Mammary epithelial cell (primary cell): ENCODE results near the gene TSHZ1.

Experiments used
- CTCF ChIP-seq, 2 donors: IDR thresholded peaks in 1 of 2; conservative IDR thresholded peaks in 1 of 2; 2 replicates each; pipeline ENCODE4 v1.5.1; 2011 to 2012; ENCODE audit warnings: inconsistent platforms in 2 of 2, low read length in 2 of 2, mild to moderate bottlenecking in 2 of 2, control low read depth in 1 of 2, low read depth in 1 of 2; ENCODE audit not compliant: insufficient read depth in 1 of 2; ENCODE audit errors: extremely low read depth in 1 of 2
- EZH2 ChIP-seq: IDR thresholded peaks from 2 replicates; pipeline ENCODE4 v1.6.1; 2012; ENCODE audit warnings: low read length, inconsistent platforms, borderline replicate concordance

DNA sequence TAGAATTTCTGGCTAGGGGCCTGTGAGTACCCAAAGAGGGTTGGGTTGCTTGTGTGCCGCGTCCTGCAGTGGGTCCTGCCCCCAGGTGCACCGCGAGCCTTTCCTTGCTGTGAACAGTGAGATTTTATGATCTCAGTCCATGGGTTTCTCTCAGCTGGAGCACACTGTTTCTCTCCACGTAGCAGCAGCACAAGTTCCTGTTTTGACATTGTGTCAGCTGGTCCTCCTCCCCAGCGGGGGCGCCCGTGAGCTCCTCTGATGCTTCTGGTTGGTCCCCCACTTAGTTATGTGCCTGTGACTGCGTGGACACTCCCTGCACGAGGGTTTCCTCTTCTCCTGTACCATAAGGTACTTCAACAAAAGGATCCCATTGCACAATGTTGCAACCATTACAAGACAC, 29.8 kb downstream of the TSHZ1 start:
- TF ChIP-seq EZH2 (no peak), CTCF (conservative IDR thresholded peaks at IDR 0.05 in 1 of 2, IDR thresholded peaks at IDR 0.05 in 1 of 2; ENCODE audit: extremely low read depth in 1 of 2, insufficient read depth in 1 of 2, low read depth in 1 of 2, low read length in 2 of 2) (no peak)
